Fibroblast of pulmonary artery (primary cell): ENCODE data around the gene CNOT6L.
"Not testable (repeated sequence)": the region's sequence is repeated elsewhere in the genome, so short reads cannot be mapped to it uniquely, and the experiment has no call there.

Experiments
- DNase-seq: peaks from one replicate; pipeline ENCODE4 v3.0.0-alpha.2; 2010; ENCODE audit warnings: low read depth
- H3K4me3 ChIP-seq: replicated peaks from 2 replicates; pipeline ENCODE4 v1.5.1; 2011; ENCODE audit warnings: low read depth, mild to moderate bottlenecking, control low read depth, low read length, moderate library complexity
- CTCF ChIP-seq: IDR thresholded peaks from 2 replicates; pipeline ENCODE4 v1.5.1; 2011; ENCODE audit warnings: mild to moderate bottlenecking, control low read depth, low read length, inconsistent platforms; ENCODE audit errors: missing control alignments

Gene CNOT6L

GRCh38 chr4:77740480-77740879 lies 78.7 kb downstream of the CNOT6L start:
- TF ChIP-seq CTCF: no peak
- no peak overlapping the region for H3K4me3 ChIP-seq
- no peak for DNase-seq

GRCh38 chr4:77734928-77735327 lies 84.2 kb downstream of the CNOT6L start:
- H3K4me3 ChIP-seq: no peak overlapping the region
- TF ChIP-seq CTCF: no peak
- DNase-seq: peak; percentile 50

- DNase-seq: no peak
- no peak overlapping the region for H3K4me3 ChIP-seq
- TF ChIP-seq CTCF: no peak
Measured at GRCh38 chr4:77731656-77732055, 87.5 kb downstream of the CNOT6L start.

GRCh38 chr4:77728420-77728819 lies 90.7 kb downstream of the CNOT6L start:
- TF ChIP-seq CTCF: no peak
- DNase-seq: no peak

GRCh38 chr4:77721073-77721472 lies 98.1 kb downstream of the CNOT6L start:
- no peak overlapping the region for H3K4me3 ChIP-seq
- DNase-seq: no peak
- no peak for TF ChIP-seq CTCF

More at GRCh38 chr4:77728420-77728819, 90.7 kb downstream of the CNOT6L start:
- no peak overlapping the region for H3K4me3 ChIP-seq

GRCh38 chr4:77718500-77718899 lies 100.7 kb downstream of the CNOT6L start:
- H3K4me3 ChIP-seq, DNase-seq: not testable (repeated sequence)

GRCh38 chr4:77715414-77716290 lies 103.5 kb downstream of the CNOT6L start:
- no peak for DNase-seq
- H3K4me3 ChIP-seq: no peak overlapping the region
- no peak for TF ChIP-seq CTCF
